HG03196 (cell line): ENCODE data around the gene PHLDB2.

Experiments
- ATAC-seq: cut with Tn5 transposase; IDR thresholded peaks from one replicate; pipeline ENCODE4 v1.9.1; 2021; ENCODE audit not compliant: unreplicated experiment

Gene PHLDB2

DNA sequence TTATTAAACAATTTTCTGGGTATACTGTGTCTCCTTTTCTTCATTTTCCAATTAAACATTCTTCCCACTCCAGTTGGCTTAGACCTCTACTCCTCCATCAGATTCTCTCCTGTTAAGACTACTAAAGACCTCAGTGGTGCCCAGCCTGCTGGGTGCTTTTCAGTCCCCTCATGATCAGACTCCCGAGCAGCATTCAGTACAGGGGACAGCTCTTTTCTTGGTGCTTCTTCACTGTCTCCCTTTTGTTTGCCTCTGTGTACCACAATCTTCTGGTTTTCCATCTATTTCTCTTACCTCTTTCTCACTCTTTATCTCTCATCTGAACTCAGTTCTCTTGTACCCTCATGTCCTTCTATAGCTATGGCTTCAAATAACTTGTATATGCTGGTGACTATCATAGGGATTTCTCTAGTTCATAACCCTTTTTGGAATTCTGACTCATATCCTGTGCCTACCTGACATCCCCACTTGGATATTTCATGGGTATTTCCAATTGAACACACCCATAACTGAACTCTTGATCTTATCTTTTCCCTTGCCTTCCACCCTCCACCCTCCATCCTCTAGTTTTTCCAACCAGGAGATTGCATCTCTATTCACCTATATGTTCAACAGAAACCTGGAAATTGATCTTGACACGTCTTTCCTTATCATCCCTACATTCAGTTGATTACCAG, 64.2 kb downstream of the PHLDB2 start:
- ATAC-seq = no peak

DNA sequence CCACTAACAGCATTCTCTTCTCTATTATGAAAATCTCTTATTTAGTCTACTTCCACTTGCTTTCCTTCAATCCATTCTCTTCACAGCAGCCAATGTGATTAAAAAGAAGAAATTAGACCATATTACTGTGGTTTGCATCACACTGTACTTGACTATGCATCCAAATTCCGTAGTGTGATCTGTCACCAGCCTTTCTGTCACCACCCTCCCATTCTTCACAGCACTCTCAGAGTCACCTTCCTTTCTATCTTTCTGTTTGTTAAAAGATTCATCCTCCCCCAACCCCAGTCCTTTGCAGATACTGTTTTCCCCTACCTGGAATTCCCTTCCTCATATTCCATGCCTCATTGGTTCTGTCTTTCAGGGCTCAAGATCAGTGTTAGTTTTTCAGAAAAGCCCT, 64.7 kb downstream of the PHLDB2 start:
- no peak for ATAC-seq

DNA sequence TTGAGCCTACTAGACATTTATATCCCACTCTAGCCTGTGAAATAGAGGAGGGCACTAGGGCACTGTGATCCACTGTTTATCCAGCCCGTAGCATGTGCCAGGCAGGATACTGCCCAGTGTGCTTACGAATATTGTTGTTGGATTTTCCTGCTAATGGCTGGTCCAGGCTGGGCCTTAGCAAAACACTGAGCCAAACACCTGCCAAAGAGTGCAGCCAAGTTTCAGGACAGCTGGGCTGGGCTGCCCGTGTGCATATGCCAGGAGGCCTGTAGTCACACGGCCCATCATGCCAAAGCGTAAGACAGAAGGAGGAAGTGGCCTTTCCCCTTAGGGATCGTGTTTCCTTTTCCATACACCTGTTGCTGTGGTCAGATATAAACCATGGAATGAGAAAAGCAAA, 65.2 kb downstream of the PHLDB2 start:
- ATAC-seq = no peak

DNA sequence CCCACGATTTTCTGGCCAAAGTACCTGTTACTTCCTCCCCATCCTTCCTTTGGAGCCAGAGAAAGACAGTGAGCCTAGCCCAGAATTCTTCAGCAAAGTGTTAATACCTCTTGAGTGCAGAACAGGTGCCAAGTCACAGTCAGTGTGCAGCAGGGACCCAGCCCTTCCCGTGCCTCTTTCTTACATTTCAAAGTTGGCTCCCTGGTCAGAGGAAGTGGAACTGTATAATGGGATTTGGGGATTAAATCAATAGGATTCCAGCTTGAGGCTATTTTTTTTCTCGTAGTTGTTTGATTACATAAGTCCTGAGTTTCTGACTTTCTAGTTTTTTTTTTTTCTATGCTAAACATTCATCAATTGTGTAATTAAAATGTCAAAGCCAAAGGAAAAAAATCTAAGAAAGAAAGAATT, 67.2 kb downstream of the PHLDB2 start:
- no peak for ATAC-seq

DNA sequence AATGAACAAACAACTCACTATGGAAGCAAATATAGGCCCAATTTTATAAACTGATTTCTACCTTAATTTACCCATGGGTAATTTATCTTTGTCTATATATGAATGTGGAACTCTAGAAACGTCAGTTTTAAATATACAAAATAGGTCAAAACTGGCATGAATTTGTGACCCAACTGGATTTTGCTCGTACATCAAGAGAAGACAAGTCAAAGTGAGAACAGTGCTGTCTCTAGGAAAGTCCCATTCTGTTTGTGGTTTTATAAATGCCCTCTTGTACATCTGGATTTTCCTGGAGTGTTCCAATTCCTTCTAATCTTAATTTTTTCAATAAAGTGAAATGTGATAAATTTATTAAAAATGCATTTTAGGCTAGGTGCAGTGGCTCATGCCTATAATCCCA, 69.5 kb downstream of the PHLDB2 start:
- no peak for ATAC-seq

DNA sequence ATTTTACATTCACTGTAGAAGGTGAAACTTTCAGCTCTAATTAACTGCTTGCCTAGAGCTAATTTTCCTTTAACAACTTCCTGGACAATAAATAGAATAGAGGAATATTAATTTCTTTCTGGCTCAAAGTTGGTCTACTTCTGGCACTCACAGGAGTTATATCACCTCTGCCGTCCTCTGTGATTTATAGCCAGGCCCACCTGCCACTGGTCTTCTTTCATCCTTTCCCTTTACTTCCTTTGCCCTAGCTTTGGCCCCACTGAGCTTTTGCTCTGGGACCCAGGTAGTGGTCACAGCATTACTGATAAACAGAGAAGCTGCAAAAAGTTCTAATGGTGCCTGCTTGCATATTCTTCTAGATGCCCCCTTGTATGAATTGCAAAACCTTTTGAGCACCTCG, 70.4 kb downstream of the PHLDB2 start:
- ATAC-seq = no peak

DNA sequence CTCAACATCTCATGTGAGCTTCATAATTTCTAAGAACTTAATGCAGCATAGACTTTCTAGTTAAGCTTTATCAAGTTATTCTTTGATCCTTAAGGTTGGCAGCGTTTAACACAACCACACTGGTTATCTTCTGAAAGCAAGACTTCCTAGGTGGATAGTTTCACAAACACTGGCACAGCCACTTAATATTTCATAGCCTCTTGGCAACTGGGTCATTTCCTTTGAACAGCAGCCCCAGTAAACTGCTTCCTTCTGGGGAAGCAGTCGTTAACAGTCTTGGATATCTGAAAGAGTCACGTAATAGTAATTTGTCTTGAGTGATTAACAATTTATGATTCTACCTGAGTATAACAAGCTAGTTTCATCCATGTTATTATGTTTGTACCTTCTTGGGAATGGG, 73.9 kb downstream of the PHLDB2 start:
- no peak for ATAC-seq

DNA sequence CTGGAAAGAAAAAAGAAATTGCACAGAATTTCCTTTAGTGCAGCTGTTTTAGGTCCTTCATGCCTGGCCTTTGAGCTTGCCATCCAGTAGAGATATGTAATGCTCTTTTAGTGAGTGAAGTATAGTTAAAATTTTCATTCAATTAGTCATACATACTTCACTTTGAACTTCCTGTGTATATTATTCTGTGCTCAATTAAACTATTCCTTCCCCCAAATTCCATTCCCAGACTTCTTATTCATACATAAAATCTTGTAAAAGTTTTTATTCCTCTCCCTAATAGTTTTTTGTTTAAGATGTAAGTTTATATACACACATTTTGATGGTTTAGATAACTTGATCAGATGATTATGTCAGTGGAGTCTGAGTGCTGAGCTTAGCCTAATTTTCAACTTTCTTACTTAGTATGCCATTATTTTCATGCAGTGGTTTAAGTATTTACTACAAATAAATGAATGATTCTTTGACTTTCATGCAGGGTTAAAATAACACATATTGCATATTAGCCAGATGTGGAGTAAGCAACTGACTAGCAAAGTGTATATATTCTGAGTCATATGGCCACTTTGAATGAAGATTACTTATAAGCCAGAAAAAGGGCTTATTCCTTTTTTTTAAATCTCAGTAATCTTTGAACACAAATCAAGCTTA, 77.3 kb downstream of the PHLDB2 start:
- ATAC-seq = no peak

DNA sequence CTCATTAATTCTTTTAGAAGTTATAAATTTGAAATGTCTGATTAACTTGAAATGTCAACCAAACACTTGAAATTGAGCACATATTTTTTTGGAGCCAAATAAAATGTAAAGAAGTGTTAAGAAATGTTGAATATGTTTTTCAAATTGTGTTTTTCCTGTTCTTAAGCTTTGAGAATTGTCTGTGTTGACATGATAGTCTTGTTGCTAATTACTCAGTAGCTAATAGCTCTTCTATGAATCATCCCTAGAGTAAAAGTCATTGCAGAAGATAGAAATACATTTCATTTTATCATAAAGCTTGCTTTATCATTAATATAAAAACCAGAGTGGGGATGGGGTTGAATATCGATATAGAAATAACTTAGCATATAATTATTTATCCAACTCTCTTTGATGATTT, 77.9 kb downstream of the PHLDB2 start:
- no peak for ATAC-seq

DNA sequence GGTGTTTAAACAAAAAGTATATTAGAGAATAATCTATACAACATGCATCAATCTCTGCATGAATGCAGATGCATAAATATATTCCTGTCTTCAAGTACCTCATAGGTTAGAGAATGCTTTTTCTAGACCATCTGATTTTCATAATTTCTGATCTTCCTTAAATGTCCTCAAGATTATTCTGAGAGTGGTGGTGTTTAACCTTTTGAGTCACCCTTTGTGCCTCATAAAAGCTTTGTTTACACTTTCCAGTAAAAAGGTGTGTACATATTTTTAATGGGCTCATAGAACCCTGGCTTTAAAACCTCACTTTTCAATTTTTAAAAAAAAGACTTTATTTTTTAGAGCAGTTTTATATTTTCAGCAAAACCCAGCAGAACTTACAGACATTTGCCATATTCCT, 78.8 kb downstream of the PHLDB2 start:
- no peak for ATAC-seq

DNA sequence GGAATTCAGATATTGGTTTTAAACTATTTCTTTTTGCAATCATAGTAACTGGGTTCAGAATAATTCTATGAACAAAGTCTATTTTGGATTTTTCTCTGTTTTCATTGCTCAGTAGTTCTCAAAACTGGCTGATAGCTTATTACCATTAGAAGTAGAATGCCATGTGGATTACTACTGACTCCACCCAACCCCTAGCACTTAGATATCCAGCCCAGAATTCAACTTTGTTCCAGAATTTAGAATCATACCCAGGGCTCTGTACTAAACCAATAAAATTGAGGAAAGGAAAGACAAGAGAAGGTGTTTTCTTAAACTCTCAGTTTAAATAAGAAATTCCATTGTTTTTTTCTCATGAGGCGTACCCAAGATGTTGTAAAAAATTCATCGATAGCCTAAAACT, 80.8 kb downstream of the PHLDB2 start:
- ATAC-seq = no peak

DNA sequence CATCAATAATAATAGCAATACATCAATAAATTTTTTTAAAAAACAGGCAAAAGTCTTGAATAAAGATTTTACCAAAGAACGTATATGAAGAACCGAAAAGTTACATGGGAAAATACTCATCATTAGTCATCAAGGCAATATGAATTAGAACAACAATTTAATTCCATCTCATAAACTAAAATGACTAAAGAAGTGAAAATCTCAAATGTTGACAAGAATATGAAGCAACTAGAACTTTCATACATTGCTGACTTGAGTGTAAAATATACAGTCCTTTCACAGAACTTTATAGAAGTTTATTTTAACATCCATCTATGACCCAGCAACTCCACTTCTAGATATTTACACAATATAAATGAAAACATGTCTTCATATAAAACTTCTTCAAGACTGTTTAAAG, 84.5 kb downstream of the PHLDB2 start:
- no peak for ATAC-seq

DNA sequence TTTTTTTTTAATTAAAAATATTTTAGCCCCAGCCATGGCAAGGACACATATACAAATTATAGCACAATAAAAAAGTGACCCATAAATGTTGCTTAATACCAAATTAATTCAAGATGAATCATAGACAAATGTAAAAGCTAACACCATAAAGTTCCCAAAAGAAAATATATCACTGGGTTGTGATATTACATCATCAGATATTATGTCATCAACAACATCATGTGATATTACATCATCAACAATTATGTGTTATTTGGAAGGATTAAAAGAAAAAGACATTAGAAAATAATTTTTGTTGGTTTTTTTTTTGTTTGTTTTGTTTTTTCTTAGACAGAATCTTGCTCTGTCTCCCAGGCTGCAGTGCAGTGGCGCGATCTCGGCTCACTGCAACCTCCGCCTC, 85.3 kb downstream of the PHLDB2 start:
- ATAC-seq = no peak

DNA sequence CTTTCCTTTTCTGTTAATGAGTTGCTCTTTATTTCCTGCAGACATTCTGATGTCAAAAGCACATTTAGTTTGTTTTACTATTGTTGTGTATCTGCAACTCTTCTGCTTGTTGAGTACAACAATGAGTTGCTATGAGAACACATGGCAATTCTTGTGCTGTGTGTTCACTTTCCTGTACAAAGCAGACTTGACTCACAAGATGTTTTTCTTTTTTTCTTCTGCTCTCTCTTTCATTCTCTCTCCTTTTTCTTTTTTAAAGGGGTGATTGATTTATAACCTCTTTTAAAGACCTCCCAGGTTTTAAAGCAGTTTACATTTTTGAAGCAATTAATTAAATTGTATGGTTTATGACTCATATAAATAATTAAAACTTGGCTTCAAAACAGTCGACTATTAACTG, 88.2 kb downstream of the PHLDB2 start:
- ATAC-seq = no peak

DNA sequence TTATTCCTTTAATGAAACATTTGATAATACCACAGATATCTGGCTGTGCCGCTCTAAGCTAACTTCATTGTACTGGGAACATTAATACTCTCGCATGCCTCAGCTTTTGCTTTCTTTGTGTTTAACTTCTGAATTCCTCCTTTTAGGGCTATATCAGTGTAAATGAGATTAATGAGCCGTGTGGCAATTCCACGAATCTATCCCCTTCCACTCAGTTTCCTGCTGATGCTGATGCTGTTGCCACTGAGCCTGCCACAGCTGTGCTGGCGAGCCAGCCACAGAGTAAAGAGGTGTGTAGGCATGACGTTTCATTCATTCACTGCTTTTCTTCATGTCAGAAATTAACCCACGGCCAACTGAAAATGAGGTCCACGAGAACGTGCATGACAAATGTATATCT, 89.7 kb downstream of the PHLDB2 start:
- ATAC-seq = no peak

DNA sequence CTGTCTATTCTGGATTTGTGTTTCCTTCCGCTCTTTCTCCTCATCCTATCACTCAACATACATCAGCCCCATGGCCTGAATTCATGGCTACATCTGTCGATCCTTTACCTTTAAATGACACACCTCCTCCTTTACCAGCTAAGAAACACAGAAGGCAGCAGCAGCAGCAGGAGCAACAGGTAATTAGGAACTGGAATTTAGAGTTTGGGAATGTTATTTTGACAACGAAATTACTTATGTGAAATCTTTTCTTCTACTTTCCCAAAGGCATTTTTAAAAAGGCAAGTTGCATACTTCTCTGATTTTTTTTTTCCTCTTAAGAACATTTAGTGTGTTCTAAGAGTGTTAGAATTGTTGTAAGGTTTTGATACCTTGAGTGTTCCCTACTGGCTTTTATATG, 90.6 kb downstream of the PHLDB2 start:
- no peak for ATAC-seq

DNA sequence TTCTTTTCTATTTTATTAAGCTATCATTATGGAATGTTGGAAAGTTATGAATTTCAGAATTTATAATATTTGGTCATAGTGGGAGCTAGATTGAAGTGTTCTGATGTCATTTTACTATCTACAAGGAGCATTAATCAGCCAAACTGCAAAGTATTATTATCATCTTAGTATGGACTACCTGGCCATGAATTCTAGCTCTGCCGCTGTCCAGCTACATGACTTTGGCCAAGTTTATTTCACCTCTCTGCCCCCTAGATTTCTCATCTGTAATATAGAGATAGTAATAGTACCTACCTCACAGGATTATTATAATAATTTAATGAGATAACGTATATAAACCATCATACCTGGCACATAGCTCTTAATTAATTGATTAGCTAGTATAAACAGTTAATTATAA, 92.0 kb downstream of the PHLDB2 start:
- no peak for ATAC-seq

DNA sequence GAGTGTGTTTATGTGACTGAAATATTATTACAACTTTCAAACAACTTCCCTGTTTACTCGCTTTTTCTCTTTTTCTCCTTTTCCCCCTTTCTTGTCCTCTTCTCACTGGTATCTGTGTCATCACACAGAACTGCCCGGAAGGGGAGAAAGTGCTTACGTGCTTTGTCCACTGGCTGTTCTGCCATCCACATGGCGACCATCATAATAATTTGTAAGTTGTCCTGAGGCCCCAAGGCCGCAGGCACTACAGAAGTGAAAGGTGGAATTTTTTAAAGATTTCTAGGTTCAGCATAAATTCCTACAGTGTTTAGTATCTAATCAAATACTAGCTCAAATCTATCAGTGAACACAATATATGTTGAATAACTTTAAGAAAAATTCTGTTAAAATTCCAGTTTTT, 93.0 kb downstream of the PHLDB2 start:
- no peak for ATAC-seq

DNA sequence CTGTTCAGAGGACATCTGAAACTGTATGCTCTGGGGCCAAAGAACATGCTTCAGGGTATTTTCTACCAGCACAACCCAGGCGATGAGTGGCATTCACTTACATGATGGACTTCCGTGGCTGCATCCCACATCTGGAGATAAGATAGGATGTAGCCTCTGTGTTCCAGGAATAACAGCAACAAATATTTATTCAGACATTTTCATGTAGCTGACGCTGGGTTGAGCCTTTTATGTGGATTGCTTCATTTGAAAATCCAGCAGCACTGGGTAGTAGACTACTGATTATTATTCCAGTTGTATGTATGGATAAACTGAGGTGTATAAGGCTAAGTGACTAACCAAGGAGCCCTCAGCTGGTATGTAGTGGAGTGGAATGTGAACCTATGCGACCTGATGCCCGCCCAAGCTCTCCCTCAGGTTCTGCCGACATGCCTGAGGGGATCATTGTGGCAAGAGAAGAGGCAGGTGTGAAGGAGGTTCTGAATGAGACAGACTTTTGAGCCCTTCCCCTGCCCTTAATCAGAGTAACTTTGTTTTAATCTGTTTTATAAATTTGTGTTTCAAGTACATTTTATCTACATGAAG, 93.9 kb downstream of the PHLDB2 start:
- no peak for ATAC-seq

DNA sequence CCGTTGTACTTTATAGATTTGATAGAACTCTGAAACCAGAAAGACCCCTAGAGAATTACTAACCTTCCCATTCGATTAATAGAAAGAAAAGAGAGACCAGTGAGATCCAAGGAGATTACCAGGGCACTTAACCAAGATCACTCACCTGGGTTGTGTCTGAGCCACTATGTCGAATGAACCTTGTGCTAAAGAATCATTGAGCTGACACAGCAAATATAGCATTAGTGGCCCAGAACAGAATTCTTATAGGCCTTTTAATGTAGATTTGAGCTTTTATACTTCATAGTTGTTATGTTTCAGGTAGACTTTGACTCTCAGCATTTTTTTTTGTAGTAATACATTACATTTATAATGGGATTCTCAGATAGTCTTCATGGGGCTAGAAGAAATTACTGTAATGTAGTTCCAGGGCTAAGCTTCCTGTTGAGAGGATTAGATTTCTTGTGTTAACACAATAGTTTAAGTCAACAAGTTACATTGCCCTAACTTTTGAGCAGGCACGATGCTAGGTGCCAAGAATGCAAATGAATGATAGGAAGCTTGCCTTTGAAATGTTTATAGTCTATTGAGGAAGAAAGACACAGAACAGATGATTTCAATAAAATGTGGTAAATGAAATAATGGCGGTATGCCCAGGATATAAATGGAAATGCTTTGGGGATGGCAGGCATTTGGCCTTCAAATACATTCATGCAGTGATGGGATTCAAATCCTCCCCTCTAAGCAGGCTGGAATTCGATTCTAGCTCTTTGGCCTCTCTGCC, 95.3 kb downstream of the PHLDB2 start:
- ATAC-seq = no peak

DNA sequence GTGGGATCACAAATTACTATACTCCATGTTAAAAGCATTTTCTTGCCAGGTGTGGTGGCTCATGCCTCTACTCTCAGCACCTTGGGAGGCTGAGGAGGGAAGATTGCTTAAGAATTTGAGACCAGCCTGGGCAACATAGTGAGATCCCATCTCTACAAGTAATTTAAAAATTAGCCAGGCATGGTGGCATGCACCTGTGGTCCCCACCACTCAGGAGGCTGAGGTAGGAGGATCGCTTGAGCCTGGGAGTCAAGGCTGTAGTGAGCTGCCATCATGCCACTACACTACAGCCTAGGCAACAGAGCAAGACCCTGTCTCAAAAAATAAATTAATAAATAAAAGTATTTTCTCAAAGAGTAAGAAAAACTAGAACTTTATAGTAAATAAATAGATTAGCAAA, 96.8 kb downstream of the PHLDB2 start:
- no peak for ATAC-seq

DNA sequence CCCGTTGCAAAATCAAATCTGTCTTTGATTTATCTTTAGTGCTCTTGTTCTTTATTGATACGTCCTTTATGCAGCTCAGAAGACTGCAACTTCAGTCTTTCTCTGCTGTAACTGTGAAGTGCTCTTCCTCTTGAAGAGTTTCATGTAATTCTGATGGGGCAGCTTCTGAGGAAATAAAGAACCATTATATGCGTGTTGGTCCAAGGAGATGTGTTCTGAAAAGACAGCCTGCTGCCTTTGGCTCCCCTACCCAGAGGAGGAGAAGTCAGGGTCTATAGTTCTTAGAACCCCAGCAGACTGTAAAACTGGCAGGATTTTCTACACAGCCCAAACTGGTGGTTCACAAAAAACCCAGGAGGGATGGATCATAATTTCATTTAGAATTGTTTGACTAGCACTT, 97.4 kb downstream of the PHLDB2 start:
- ATAC-seq = no peak
